GM18858 (cell line): ENCODE data around the gene PLXNA4.

ENCODE experiments used
- ATAC-seq: cut with Tn5 transposase; IDR thresholded peaks from one replicate; pipeline ENCODE4 v1.9.1; 2021; ENCODE audit not compliant: unreplicated experiment

Gene PLXNA4

GRCh38 chr7:132537456-132538145, 38.7 kb downstream of the PLXNA4 start:
- ATAC-seq: no peak

- ATAC-seq: no peak
Observed at GRCh38 chr7:132536654-132537395, 39.4 kb downstream of the PLXNA4 start.

- ATAC-seq: no peak
Observed at GRCh38 chr7:132533916-132534315, 42.4 kb downstream of the PLXNA4 start.

GRCh38 chr7:132532281-132532680, 44.0 kb downstream of the PLXNA4 start:
- ATAC-seq: no peak

- ATAC-seq: no peak
Observed at GRCh38 chr7:132531562-132531961, 44.7 kb downstream of the PLXNA4 start.

- ATAC-seq: no peak
Observed at GRCh38 chr7:132528695-132529094, 47.6 kb downstream of the PLXNA4 start.

GRCh38 chr7:132527467-132528410, 48.5 kb downstream of the PLXNA4 start:
- ATAC-seq: no peak

- no peak for ATAC-seq
Observed at GRCh38 chr7:132526111-132526740, 50.0 kb downstream of the PLXNA4 start.

- ATAC-seq: no peak
Observed at GRCh38 chr7:132521423-132521822, 54.8 kb downstream of the PLXNA4 start.

- ATAC-seq: no peak
Observed at GRCh38 chr7:132520591-132521280, 55.5 kb downstream of the PLXNA4 start.

- ATAC-seq: no peak
Observed at GRCh38 chr7:132519936-132520335, 56.3 kb downstream of the PLXNA4 start.

GRCh38 chr7:132518839-132519173, 57.5 kb downstream of the PLXNA4 start:
- no peak for ATAC-seq

GRCh38 chr7:132518102-132518838, 58.0 kb downstream of the PLXNA4 start:
- no peak for ATAC-seq

- no peak for ATAC-seq
Observed at GRCh38 chr7:132516042-132516840, 60.0 kb downstream of the PLXNA4 start.

- ATAC-seq: no peak
Observed at GRCh38 chr7:132515181-132515580, 61.1 kb downstream of the PLXNA4 start.

GRCh38 chr7:132514430-132514829, 61.8 kb downstream of the PLXNA4 start:
- no peak for ATAC-seq

GRCh38 chr7:132511921-132512320, 64.3 kb downstream of the PLXNA4 start:
- ATAC-seq: no peak

- ATAC-seq: no peak
Observed at GRCh38 chr7:132511387-132511786, 64.9 kb downstream of the PLXNA4 start.

GRCh38 chr7:132509643-132510042, 66.6 kb downstream of the PLXNA4 start:
- ATAC-seq: no peak
